DLD1 (cell line): ENCODE data around the gene AGO3.

Experiments
- in situ Hi-C: cut with HindIII; loops from 2 replicates; pipeline ENCODE4 v1.10.0; 2017; ENCODE audit warnings: low sequenced_read_pairs

Gene AGO3

DNA sequence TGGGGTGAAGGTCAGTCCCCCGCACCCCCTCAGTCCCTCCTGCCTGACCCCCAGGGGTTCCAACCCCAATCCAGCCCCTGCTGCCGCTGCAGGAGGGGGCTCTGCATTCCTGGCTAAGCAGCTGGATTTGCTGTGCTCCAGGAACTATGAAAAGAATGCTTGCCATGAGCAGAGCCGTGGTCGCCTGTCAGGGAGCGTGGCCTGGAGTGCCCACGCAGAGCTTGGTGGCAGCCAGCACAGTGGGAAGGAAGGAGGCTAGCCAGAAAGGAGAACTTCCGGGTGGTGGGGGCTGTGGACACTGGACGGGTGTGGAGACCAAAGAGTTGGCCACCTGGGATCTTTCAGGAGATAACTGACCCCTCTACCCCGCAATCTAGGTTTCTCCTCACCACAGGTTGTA lies 188.6 kb downstream of the AGO3 start:
- in situ Hi-C loops = no loop called here
